Fibroblast of upper back skin (primary cell): ENCODE measurements around the gene NMB.
A peak's percentile ranks its signal among the peaks of the same experiment; 100 is the strongest.
"Not testable (repeated sequence)": the region's sequence is repeated elsewhere in the genome, so short reads cannot be mapped to it uniquely, and the experiment has no call there.

ENCODE experiments used
- DNase-seq: peaks from one replicate; pipeline ENCODE4 v3.0.0-alpha.2; 2013

NMB gene, protein sequence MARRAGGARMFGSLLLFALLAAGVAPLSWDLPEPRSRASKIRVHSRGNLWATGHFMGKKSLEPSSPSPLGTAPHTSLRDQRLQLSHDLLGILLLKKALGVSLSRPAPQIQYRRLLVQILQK

GRCh38 chr15:84658080-84658787 is at the start of gene NMB:
TSS of gene NMB (minus strand) at chr15:84658199. CDS start at chr15:84658152, 47 bp downstream.
- peak; percentile 69 for DNase-seq

DNA sequence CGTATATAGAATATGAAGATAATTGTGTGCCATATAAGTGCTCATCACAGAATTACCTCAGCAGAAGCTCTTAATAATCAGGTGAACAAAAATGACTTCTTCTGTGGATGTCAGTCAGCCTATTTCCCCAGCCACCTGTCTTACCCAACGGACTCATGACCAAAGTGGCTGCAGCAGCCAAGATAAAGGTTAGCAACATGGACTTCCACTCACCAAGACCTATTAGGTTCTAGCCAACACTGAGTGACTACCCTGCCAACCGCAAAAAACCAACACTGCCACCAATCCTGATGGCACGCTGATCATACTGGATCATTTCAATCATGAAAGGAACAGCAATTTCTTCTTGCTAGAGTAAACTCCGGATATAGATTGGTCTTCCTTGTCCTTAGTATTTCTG is 45.8 kb upstream of the NMB start:
- no peak for DNase-seq

DNA sequence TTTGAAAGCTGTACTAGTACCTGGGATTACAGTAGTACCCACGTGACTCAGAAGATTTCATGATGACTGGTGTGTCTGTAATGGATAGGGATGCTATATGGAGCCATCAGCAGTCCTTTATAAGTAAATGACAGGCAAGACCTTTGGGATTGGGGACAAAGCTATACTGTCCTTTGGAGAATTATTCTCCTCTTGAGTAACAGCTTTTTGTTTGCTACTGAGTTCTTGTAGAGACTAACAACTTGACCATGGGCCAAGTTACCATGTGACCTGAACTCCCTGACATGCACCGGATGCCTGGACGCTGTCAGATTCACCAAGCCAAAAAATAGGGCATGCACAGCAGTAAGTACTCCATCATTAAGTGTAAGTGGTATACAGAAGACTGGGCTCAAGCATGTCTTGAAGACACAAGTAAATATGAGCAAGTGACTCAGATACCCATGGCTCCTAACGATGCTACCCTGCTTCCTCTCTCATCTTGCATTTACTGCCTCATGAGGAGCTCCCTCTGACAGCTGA is 45.0 kb upstream of the NMB start:
- no peak for DNase-seq

DNA sequence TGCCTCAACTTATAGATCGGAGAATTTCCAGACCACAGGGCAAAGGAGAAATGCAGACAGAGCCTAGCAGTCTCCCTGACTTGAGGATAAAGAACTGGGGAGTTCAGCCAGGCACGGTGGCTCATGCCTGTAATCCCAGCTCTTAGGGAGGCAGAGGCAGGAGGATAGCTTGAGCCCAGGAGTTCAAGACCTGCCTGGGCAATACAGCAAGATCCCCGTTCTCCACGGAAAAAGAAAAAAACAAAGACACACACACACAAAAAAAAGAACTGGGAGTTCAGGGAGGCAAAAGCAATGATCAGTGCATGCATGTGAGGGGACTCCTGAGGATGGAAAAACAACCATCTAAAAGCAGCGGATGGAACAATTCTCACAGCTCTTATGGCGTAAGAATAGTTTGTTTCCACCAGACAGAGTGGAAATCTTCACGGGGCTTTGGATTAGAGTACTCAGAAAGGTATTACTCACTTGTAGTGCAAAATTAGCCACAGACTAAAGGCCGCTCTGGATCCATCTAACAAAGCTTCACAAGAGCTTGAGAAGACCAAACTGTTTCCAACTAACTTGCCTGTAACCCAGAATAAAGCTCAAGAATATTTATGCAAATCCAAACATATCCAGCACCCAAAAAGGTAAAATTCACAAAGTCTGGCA is 41.7 kb upstream of the NMB start:
- DNase-seq = no peak

GRCh38 chr15:84697236-84697990 is 39.4 kb upstream of the NMB start:
- no peak for DNase-seq

DNA sequence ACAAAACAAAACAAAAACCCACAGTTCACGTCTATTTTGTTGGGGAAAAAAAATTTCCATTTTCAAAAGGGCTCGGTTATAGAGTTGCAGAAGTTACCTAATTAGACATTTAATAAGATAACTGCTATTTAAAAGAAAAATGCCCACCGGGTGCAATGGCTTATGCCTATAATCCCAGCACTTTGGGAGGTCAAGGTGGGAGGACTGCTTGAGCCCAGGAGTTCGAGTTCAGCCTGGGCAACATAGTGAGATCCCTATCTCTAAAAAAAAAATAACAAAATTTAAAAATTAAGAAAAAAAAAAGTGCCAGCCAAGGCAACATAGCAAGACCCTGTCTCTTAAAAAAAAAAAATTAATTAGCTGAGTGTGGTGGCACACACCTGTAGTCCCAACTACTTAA is 38.8 kb upstream of the NMB start:
- no peak for DNase-seq

DNA sequence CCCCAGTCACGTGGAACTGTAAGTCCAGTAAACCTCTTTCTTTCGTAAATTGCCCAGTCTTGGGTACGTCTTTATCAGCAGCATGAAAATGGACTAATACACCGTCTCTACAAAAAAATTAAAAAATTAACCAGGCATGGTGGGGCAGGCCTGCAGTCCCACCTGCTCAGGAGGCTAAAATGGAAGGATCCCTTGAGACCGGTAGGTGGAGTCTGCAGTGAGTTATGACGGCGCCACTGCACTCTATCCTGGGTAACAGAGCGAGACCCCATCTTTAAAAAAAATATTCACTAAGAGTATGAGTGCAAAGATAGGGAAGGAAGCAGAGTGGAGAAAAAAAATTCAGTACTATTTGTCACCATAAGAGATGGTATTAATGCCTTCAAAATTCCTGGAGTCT is 32.3 kb upstream of the NMB start:
- DNase-seq = no peak

DNA sequence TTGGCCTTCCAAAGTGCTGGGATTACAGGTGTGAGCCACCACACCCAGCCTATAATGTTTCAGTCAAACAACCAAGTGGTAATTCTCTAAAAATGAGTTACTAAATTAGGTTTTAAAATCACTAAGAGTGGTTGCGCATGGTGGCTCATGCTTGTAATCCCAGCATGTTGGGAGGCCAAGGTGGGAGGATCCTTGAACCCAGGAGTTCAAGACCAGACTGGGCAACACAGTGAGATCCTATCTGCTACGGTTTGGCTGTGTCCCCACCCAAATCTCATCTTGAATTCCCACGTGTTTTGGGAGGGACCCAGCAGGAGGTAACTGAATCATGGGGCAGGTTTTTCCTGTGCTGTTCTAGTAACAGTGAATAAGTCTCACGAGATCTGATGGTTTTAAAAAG is 31.9 kb upstream of the NMB start:
- DNase-seq = no peak

DNA sequence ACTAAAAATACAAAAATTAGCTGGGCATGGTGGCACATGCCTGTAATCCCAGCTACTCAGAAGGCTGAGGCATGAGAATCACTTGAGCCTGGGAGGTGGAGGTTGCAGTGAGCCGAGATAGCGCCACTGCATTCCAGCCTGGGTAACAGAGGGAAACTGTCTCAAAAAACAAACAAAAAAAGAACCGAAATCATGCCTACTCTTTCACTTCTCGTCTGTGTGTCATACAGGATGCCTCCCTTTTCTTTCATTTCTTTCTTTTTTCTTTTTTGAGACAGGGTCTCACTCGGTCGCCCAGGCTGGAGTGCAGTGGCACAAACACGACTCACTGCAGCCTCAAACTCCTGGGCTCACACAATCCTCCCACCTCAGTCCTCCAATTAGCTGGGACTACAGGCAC is 28.4 kb upstream of the NMB start:
- DNase-seq = not testable (repeated sequence)

- DNase-seq = peak; percentile 85
Observed at GRCh38 chr15:84685304-84685703, 27.3 kb upstream of the NMB start.

DNA sequence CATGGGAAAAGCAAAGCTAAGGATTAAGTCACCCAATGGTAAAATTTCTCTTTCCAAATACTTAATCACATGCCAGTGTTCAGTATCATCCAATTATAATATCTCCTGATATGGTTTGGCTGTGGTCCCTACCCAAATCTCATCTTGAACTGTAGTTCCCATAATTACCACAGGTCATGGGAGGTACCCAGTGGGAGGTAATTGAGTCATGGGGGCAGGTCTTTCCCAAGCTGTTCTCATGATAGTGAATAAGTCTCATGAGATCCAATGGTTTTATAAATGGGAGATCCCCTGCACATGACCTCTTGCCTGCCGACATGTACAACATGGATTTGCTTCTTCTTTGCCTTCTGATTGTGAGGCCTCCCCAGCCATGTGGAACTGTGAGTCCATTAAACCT is 26.1 kb upstream of the NMB start:
- DNase-seq = peak; percentile 39

GRCh38 chr15:84681831-84682230 is 23.8 kb upstream of the NMB start:
- no peak for DNase-seq

DNA sequence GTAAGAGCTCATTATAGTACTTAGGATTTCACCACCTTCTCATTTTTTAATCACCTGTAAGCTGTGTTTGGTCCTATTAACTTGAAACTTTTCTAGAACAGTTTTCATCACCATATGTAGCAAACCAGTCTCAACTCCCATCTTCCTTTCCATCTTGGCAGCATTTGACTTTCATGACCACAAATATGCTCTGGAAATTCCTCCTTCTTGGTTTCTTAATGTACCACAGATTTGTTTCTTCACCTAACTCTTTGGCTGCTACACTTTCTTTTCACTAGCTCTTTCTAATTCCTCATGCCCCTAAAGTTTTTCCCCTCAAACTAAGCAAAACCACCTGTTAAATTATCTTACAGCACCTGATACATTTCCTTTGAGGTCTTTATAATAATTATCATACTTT is 13.2 kb upstream of the NMB start:
- DNase-seq = peak; percentile 89

- DNase-seq = peak; percentile 38
Observed at GRCh38 chr15:84669726-84670125, 11.7 kb upstream of the NMB start.

- DNase-seq = no peak
Observed at GRCh38 chr15:84668221-84668982, 10.4 kb upstream of the NMB start.

- no peak for DNase-seq
Observed at GRCh38 chr15:84666373-84666772, 8.4 kb upstream of the NMB start.

DNA sequence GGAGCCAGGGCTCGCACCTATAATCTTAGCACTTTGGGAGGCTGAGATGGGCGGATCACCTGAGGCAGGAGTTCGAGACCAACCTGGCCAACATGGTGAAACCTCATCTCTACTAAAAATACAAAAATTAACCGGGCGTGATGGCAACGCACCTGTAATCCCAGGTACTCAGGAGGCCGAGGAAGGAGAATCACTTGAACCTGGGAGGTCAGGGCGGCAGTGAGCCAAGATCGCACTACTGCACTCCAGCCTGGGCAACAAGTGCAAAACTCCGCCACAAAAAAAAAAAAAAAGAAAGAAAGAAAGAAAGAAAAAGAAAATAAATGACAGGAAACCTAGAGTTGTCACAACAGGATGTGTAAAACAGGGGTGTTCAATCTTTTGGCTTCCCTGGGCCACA is 3.0 kb upstream of the NMB start:
- no peak for DNase-seq

DNA sequence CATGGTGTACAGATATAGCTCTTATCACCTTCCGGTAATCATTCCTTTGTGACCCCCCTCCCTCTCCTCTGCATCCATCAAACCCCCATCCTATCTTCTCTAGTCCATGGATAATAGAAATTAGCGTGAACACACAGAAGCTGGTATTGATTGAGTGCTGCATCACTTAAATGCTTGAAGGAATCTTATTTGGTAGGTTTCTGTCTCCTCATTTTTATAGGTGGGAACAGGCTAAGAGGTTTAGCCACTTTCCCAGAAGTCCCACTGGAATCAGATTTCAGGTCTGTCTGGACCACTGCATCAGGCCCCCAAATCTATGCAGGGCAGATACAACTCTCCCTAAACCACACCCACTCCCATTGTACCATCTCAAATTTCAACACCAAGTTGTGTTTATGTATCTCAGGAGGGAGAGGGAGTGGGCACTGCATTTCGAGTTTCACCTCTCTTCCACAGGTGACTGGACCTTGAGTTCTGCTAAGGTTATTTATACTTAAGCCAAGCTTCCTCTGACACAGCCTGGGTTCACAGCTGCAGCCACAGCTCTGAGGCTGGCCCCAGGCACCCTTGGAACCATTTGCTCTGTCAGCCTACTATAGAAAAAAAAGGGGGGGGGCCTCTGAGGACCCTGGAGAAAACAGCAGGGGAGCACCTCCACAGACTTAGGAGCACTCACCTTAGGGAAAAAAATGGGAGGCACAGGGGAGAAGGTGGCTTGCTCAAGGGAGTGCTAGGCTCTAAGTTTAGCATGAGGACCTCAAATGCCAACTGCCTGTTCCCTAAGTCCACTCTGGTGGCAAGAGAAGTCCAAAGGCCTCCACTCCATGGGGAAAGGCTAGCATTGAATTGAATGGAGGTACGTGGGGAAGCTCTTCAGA is 2.1 kb upstream of the NMB start:
- DNase-seq = no peak

GRCh38 chr15:84658788-84659411 is 901 bp upstream of the NMB start:
- DNase-seq = no peak

GRCh38 chr15:84657748-84658079 is 285 bp downstream of the NMB start:
- DNase-seq = no peak

DNA sequence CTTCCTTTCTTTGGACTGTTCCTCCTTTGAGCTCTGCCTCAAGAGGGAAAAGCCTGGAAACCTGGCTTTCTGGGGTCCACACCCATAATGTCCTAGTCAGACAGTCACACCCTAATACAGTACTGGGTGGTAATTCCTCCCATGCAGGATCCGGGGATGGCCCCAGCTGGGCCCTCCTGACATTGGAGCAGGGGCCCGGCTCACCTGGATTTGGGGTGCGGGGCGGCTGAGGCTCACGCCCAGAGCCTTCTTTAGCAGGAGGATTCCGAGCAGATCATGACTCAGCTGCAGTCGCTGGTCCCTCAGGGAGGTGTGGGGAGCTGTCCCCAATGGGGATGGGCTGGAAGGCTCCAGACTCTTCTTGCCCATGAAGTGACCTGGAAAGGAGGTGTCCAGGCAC is 1.0 kb downstream of the NMB start:
- DNase-seq = no peak
